ENCODE results near the gene MYO1D.

DNA sequence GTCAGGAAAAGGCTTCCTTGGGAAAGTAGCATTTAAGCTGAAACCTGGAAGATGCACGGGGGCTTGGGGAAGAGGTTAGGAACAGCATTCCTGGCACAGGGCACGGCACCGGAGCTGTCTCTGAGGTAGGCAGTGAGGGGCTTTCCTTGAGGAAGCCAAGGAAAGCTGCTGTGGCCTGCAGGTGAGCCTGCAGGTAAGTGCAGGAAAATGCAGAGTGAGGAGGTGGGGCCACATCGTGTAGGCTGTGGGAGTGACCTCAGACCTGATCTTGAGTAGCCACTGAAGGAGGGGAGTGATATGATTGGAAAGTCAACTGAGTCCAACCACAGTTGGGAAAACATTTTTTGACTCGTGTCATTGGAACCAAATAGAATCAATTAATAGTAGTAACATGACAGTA is 310.6 kb downstream of the MYO1D start:
- TF ChIP-seq EP300 (IDR thresholded peaks at IDR 0.05) (no peak), POLR2A (IDR thresholded peaks at IDR 0.05) (no peak), POLR2AphosphoS5 (IDR thresholded peaks at IDR 0.05) (no peak), CTCF (IDR thresholded peaks at IDR 0.05) (no peak)
